Panc1 (cell line): ENCODE data around the gene PHTF2. TPM values are rescaled to one million over a fixed set of nuclear protein-coding genes. Genes with fewer than 3 reads are reported as not detected.

Source experiments
- ATAC-seq: fragments of 200-7000 bp; cut with Tn5 transposase; 2 replicates; pipeline ENCODE4 v1.9.1; 2020; ENCODE audit warnings: mild to moderate bottlenecking, moderate library complexity
- BruUV-seq: library from RNA; stranded (reverse); fragments of 400-500 nt; replicated peaks from 2 replicates; lab custom pipeline; 2021; lab: Mats Ljungman, UMichigan
- CTCF ChIA-PET: fragments of 300-600 bp; sonication (Branson Sonifier 250); formaldehyde crosslinking; loops from one replicate; lab custom pipeline; 2022; ENCODE audit warnings: antibody characterized with exemption; lab: Charles Lee
- POLR2A ChIA-PET: fragments of 300-600 bp; sonication (Branson Sonifier 250); formaldehyde crosslinking; loops from one replicate; lab custom pipeline; 2022; ENCODE audit warnings: antibody characterized with exemption; lab: Charles Lee
- DNase-seq: peaks from one replicate; pipeline ENCODE4 v3.0.0-alpha.2; 2010; ENCODE audit warnings: low read depth, low spot score
- H3K27ac ChIP-seq: 2 replicates; pipeline ENCODE4 v1.5.1; 2011; ENCODE audit warnings: mild to moderate bottlenecking, low read length, inconsistent platforms
- H3K27me3 ChIP-seq: fragments of 200-500 bp; sonication (Bioruptor generic); 2 replicates; pipeline ENCODE4 v1.6.0; 2014; ENCODE audit warnings: low read length, inconsistent platforms; ENCODE audit not compliant: control insufficient read depth, insufficient read depth
- H3K36me3 ChIP-seq: fragments of 200-500 bp; sonication (Bioruptor generic); 2 replicates; pipeline ENCODE4 v1.5.1; 2014; ENCODE audit warnings: inconsistent platforms, mild to moderate bottlenecking, low read length, moderate library complexity; ENCODE audit not compliant: control insufficient read depth, insufficient read depth
- H3K4me1 ChIP-seq: 2 replicates; pipeline ENCODE4 v1.5.1; 2011; ENCODE audit warnings: inconsistent platforms, mild to moderate bottlenecking, low read length, moderate library complexity; ENCODE audit not compliant: control insufficient read depth, insufficient read depth
- H3K4me3 ChIP-seq, 2 experiments: 2 replicates each; pipeline ENCODE4 v1.5.1; 2011 to 2012; ENCODE audit warnings: low read depth in 2 of 2, low read length in 2 of 2, mild to moderate bottlenecking in 2 of 2, inconsistent platforms in 1 of 2, moderate library complexity in 1 of 2
- H3K9me3 ChIP-seq: fragments of 200-500 bp; sonication (Bioruptor generic); 2 replicates; pipeline ENCODE4 v1.5.1; 2014; ENCODE audit warnings: low read depth, mild to moderate bottlenecking, inconsistent platforms, low read length, moderate library complexity; ENCODE audit not compliant: control insufficient read depth, insufficient read depth
- CTCF ChIP-seq: fragments of 450-650 bp; IDR thresholded peaks from 2 replicates; pipeline ENCODE4 v1.5.1; 2017; ENCODE audit warnings: mild to moderate bottlenecking
- POLR2AphosphoS5 ChIP-seq: IDR thresholded peaks from 2 replicates; pipeline ENCODE4 v1.6.1; 2012; ENCODE audit warnings: mild to moderate bottlenecking, low read depth, low read length, moderate library complexity
- SIN3A ChIP-seq: IDR thresholded peaks from 2 replicates; pipeline ENCODE4 v1.6.1; 2012; ENCODE audit warnings: low read depth, mild to moderate bottlenecking, low read length, moderate library complexity, borderline replicate concordance; ENCODE audit not compliant: insufficient read depth
- TCF7L2 ChIP-seq: IDR thresholded peaks from 2 replicates; pipeline ENCODE4 v1.6.1; 2011; ENCODE audit warnings: mild to moderate bottlenecking, low read depth, low read length, inconsistent platforms
- in situ Hi-C: cut with HindIII; loops from 2 replicates; pipeline ENCODE4 v1.10.0; 2016; ENCODE audit warnings: low sequenced_read_pairs, low pct_unique_long_range_greater_than_20kb
- intact Hi-C: fragments of 100-400 bp; cut with micrococcal nuclease; formaldehyde crosslinking; loops from one replicate; pipeline ENCODE4 v1.10.0; 2022; ENCODE audit not compliant: unreplicated experiment
- total RNA-seq: library from RNA; stranded (reverse); gene quantifications from one replicate; pipeline ENCODE4 v1.2.1, GENCODE V29; 2021; ENCODE audit not compliant: unreplicated experiment
- TF ChIP-seq, protein P1 (sequence below), 2 experiments: IDR thresholded peaks; 2 replicates each; pipeline ENCODE4 v1.6.1; 2011 to 2012; ENCODE audit warnings: low read depth in 2 of 2, control low read depth in 1 of 2, low read length in 1 of 2, mild to moderate bottlenecking in 1 of 2, moderate library complexity in 1 of 2; ENCODE audit not compliant: insufficient read depth in 1 of 2

The PHTF2 gene
- total RNA-seq, 1 experiment from 2014 or later = 61.5 TPM

DNA sequence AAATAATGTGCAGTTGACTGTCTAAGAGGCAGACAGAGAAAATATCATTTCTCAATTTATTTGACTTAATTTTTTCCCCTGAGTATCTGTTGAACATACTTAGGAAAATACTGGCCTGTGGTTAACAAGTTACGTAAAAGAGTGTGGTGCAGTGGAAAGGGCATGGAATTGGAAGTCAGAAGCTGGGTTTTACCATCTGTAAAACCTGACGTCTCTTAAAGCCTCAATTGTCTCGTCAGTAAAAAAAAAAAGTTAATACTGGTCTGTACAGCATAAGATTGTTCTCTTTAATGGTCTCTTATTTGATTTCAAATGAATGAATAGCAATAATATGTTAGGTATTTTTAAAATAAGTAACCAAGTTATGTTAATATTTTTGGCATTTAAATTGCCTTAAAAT is 67.8 kb downstream of the PHTF2 start:
- intact Hi-C loops = no loop called here
- POLR2A ChIA-PET = no interaction called here
- BruUV-seq = no TSS peak

DNA sequence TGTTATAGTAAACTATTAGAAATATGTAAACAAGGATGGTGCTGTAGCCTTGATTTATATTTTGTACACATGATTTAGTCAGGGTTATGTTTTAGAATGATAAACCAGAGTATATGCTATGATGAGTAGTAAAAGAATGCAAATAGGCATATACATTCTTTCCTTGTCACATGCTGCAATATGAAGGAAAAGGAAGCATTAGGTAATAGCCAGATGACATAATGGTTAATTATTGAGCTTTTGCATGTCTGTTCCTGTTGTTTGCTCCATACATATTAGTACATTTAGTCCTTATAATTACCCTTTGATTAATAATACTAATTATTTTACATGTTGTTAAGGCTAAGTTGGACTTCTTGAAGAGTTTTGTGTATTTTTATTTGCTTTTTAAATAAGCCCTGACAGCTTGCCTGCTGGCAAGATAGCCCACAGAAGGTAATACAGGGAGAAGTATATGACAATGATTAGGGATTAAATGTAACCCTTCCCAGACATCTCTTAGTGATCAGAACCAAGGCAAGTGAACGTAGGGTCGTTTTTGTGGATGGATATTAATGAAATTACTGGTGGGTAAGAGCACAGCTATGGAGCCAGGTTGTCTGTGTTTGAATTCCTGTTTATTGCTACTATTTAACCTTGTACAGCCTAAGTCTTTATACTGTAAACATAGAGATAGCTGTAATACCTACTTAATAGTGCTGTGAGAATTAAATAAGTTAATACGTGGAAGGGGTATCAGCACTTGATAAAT is 68.4 kb downstream of the PHTF2 start:
- Histone ChIP-seq H3K4me3 (no peak overlapping the region), H3K36me3 (no peaks in the 10 kb centered on the region), H3K4me1 (peaks cover 14% of the 10 kb centered on the region; the same call in 1 of the 2 replicates), H3K27me3 (no peaks in the 10 kb centered on the region), H3K9me3 (no peaks in the 10 kb centered on the region), H3K27ac (no peak overlapping the region)
- ATAC-seq (no peak), DNase-seq (peak; percentile 66)
- TF ChIP-seq SIN3A = no peak
- TF ChIP-seq CTCF = no peak
- TF ChIP-seq TCF7L2 = no peak
- no peak for TF ChIP-seq POLR2AphosphoS5
- TF ChIP-seq, protein P1, sequence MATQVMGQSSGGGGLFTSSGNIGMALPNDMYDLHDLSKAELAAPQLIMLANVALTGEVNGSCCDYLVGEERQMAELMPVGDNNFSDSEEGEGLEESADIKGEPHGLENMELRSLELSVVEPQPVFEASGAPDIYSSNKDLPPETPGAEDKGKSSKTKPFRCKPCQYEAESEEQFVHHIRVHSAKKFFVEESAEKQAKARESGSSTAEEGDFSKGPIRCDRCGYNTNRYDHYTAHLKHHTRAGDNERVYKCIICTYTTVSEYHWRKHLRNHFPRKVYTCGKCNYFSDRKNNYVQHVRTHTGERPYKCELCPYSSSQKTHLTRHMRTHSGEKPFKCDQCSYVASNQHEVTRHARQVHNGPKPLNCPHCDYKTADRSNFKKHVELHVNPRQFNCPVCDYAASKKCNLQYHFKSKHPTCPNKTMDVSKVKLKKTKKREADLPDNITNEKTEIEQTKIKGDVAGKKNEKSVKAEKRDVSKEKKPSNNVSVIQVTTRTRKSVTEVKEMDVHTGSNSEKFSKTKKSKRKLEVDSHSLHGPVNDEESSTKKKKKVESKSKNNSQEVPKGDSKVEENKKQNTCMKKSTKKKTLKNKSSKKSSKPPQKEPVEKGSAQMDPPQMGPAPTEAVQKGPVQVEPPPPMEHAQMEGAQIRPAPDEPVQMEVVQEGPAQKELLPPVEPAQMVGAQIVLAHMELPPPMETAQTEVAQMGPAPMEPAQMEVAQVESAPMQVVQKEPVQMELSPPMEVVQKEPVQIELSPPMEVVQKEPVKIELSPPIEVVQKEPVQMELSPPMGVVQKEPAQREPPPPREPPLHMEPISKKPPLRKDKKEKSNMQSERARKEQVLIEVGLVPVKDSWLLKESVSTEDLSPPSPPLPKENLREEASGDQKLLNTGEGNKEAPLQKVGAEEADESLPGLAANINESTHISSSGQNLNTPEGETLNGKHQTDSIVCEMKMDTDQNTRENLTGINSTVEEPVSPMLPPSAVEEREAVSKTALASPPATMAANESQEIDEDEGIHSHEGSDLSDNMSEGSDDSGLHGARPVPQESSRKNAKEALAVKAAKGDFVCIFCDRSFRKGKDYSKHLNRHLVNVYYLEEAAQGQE (IDR thresholded peaks at IDR 0.05; ENCODE audit: insufficient read depth in 1 of 2, low read depth in 2 of 2, low read length in 1 of 2) = no peak
- intact Hi-C loops (no loop called here), in situ Hi-C loops (no loop called here)
- POLR2A ChIA-PET = no interaction called here
- CTCF ChIA-PET = interaction anchor here (0.6 kb wide), 1 partner anchor 1508 kb away, joined by 4 read pairs; the partner anchor contains the start of gene YWHAG
- no TSS peak for BruUV-seq

More for the DNA sequence above, 67.8 kb downstream of the PHTF2 start:
- CTCF ChIA-PET = no interaction called here
- H3K27me3 ChIP-seq = no peaks in the 10 kb centered on the region
- H3K4me1 ChIP-seq = peaks cover 14% of the 10 kb centered on the region; the same call in 1 of the 2 replicates
- H3K4me3 ChIP-seq = no peak overlapping the region
- no peaks in the 10 kb centered on the region for H3K9me3 ChIP-seq
- no peak for ATAC-seq
- in situ Hi-C loops = no loop called here
- H3K36me3 ChIP-seq = no peaks in the 10 kb centered on the region
- H3K27ac ChIP-seq = no peak overlapping the region
- DNase-seq = no peak
- TF ChIP-seq CTCF (no peak), TCF7L2 (no peak), POLR2AphosphoS5 (no peak), SIN3A (no peak)
- TF ChIP-seq, protein P1 (IDR thresholded peaks at IDR 0.05; ENCODE audit: insufficient read depth in 1 of 2, low read depth in 2 of 2, low read length in 1 of 2) = no peak
